ENCODE measurements around the gene NUBP2. TPM values are rescaled to one million over a fixed set of nuclear protein-coding genes. Genes with fewer than 3 reads are reported as not detected.

NUBP2 gene
- polyA plus RNA-seq = 39.4 TPM
- long read RNA-seq, donor 1, transcript NUBP2-201 (7 exons, 1,413 nt) = major isoform, 9 of 13 reads
- long read RNA-seq, donor 1, partial matches to known transcripts = 0 of 13 reads
- long read RNA-seq, donor 1, other reads (novel, unspliced or antisense) = 0 of 13 reads
- long read RNA-seq, donor 2, transcript NUBP2-201 (7 exons, 1,413 nt) = major isoform, 13 of 29 reads
- long read RNA-seq, donor 2, transcript NUBP2-215 (6 exons, 1,173 nt) = minor isoform, 11 of 29 reads
- long read RNA-seq, donor 2, partial matches to known transcripts = 0 of 29 reads
- long read RNA-seq, donor 2, other reads (novel, unspliced or antisense) = 0 of 29 reads
- long read RNA-seq, donor 3 = 0 reads
- long read RNA-seq, donor 4, partial matches to known transcripts = 0 of 1 reads
- long read RNA-seq, donor 4, other reads (novel, unspliced or antisense) = 0 of 1 reads
- long read RNA-seq, donor 5, transcript NUBP2-215 (6 exons, 1,173 nt) = minor isoform, 8 of 20 reads
- long read RNA-seq, donor 5, transcript NUBP2-201 (7 exons, 1,413 nt) = major isoform, 12 of 20 reads
- long read RNA-seq, donor 5, partial matches to known transcripts = 0 of 20 reads
- long read RNA-seq, donor 5, other reads (novel, unspliced or antisense) = 0 of 20 reads
- long read RNA-seq, donor 6, transcript NUBP2-201 (7 exons, 1,413 nt) = major isoform, 18 of 26 reads
- long read RNA-seq, donor 6, transcript NUBP2-215 (6 exons, 1,173 nt) = minor isoform, 7 of 26 reads
- long read RNA-seq, donor 6, partial matches to known transcripts = 0 of 26 reads
- long read RNA-seq, donor 6, other reads (novel, unspliced or antisense) = 0 of 26 reads
- long read RNA-seq, donor 7, transcript NUBP2-201 (7 exons, 1,413 nt) = minor isoform, 5 of 19 reads
- long read RNA-seq, donor 7, transcript NUBP2-215 (6 exons, 1,173 nt) = major isoform, 6 of 19 reads
- long read RNA-seq, donor 7, partial matches to known transcripts = 6 of 19 reads
- long read RNA-seq, donor 7, other reads (novel, unspliced or antisense) = 0 of 19 reads
- long read RNA-seq, donor 8, transcript NUBP2-215 (6 exons, 1,173 nt) = minor isoform, 8 of 49 reads
- long read RNA-seq, donor 8, transcript NUBP2-201 (7 exons, 1,413 nt) = major isoform, 21 of 49 reads
- long read RNA-seq, donor 8, partial matches to known transcripts = 17 of 49 reads
- long read RNA-seq, donor 8, other reads (novel, unspliced or antisense) = 0 of 49 reads
- long read RNA-seq, donor 9, transcript NUBP2-201 (7 exons, 1,413 nt) = major isoform, 13 of 24 reads
- long read RNA-seq, donor 9, transcript NUBP2-215 (6 exons, 1,173 nt) = minor isoform, 7 of 24 reads
- long read RNA-seq, donor 9, partial matches to known transcripts = 0 of 24 reads
- long read RNA-seq, donor 9, other reads (novel, unspliced or antisense) = 0 of 24 reads
- long read RNA-seq, donor 10, transcript NUBP2-215 (6 exons, 1,173 nt) = minor isoform, 5 of 19 reads
- long read RNA-seq, donor 10, transcript NUBP2-201 (7 exons, 1,413 nt) = major isoform, 11 of 19 reads
- long read RNA-seq, donor 10, partial matches to known transcripts = 0 of 19 reads
- long read RNA-seq, donor 10, other reads (novel, unspliced or antisense) = 0 of 19 reads
- long read RNA-seq, donor 11, transcript NUBP2-215 (6 exons, 1,173 nt) = minor isoform, 8 of 19 reads
- long read RNA-seq, donor 11, transcript NUBP2-201 (7 exons, 1,413 nt) = major isoform, 10 of 19 reads
- long read RNA-seq, donor 11, partial matches to known transcripts = 0 of 19 reads
- long read RNA-seq, donor 11, other reads (novel, unspliced or antisense) = 0 of 19 reads

- peak; percentile 100 for DNase-seq
- H3K9me3 ChIP-seq (ENCODE audit: control insufficient read depth, low read depth, low read length) = peaks cover 3% of the 10 kb centered on the region
- H3K27ac ChIP-seq (ENCODE audit: low read length) = peak within 1 kb of the TSS; percentile 65
- H3K4me3 ChIP-seq (ENCODE audit: low read length) = peak within 1 kb of the TSS; percentile 88
- H3K27me3 ChIP-seq (ENCODE audit: control insufficient read depth, insufficient read depth, low read length) = no peaks in the 10 kb centered on the region
- no CpG with 5 or more reads among the region's 102 CpGs for WGBS (ENCODE audit: insufficient coverage, low lambda C conversion rate)
- H3K36me3 ChIP-seq (ENCODE audit: control insufficient read depth, insufficient read depth, low read length) = peaks cover 44% of the 10 kb centered on the region
- peaks cover 32% of the 10 kb centered on the region for H3K4me1 ChIP-seq (ENCODE audit: control insufficient read depth, insufficient read depth, low read length)
Measured at GRCh38 chr16:1782408-1783264, at the start of gene NUBP2, which contains the start of gene SPSB3. Gene NUBP2, plus strand, starts transcription at chr16:1782960. Its CDS starts 61 bp downstream, at chr16:1783021. Gene SPSB3, minus strand, starts transcription at chr16:1782571. Its CDS starts 1,088 bp downstream, at chr16:1781483.

GRCh38 chr16:1734123-1734522 is 48.6 kb upstream of the NUBP2 start:
- H3K4me1 ChIP-seq (ENCODE audit: control insufficient read depth, insufficient read depth, low read length) = no peaks in the 10 kb centered on the region
- no CpG with 5 or more reads among the region's 22 CpGs for WGBS (ENCODE audit: insufficient coverage, low lambda C conversion rate)
- no peaks in the 10 kb centered on the region for H3K27me3 ChIP-seq (ENCODE audit: control insufficient read depth, insufficient read depth, low read length)
- no peak for DNase-seq
- peaks cover 12% of the 10 kb centered on the region for H3K9me3 ChIP-seq (ENCODE audit: control insufficient read depth, low read depth, low read length)
- H3K4me3 ChIP-seq (ENCODE audit: low read length) = no peak overlapping the region
- peaks cover 36% of the 10 kb centered on the region for H3K36me3 ChIP-seq (ENCODE audit: control insufficient read depth, insufficient read depth, low read length)
- no peak overlapping the region for H3K27ac ChIP-seq (ENCODE audit: low read length)

- Histone ChIP-seq H3K27me3 (ENCODE audit: control insufficient read depth, insufficient read depth, low read length) (no peaks in the 10 kb centered on the region), H3K36me3 (ENCODE audit: control insufficient read depth, insufficient read depth, low read length) (peaks cover 30% of the 10 kb centered on the region), H3K4me3 (ENCODE audit: low read length) (no peak overlapping the region), H3K27ac (ENCODE audit: low read length) (no peak overlapping the region), H3K4me1 (ENCODE audit: control insufficient read depth, insufficient read depth, low read length) (no peaks in the 10 kb centered on the region), H3K9me3 (ENCODE audit: control insufficient read depth, low read depth, low read length) (peaks cover 19% of the 10 kb centered on the region)
- no peak for DNase-seq
- no CpG with 5 or more reads among the region's 22 CpGs for WGBS (ENCODE audit: insufficient coverage, low lambda C conversion rate)
Measured at GRCh38 chr16:1734816-1735215, 47.9 kb upstream of the NUBP2 start.

GRCh38 chr16:1740234-1740633 is 42.5 kb upstream of the NUBP2 start:
- Histone ChIP-seq H3K27ac (ENCODE audit: low read length) (no peak overlapping the region), H3K9me3 (ENCODE audit: control insufficient read depth, low read depth, low read length) (peaks cover 16% of the 10 kb centered on the region), H3K4me3 (ENCODE audit: low read length) (no peak overlapping the region), H3K4me1 (ENCODE audit: control insufficient read depth, insufficient read depth, low read length) (no peaks in the 10 kb centered on the region), H3K36me3 (ENCODE audit: control insufficient read depth, insufficient read depth, low read length) (peaks cover 35% of the 10 kb centered on the region), H3K27me3 (ENCODE audit: control insufficient read depth, insufficient read depth, low read length) (no peaks in the 10 kb centered on the region)
- DNase-seq = no peak
- WGBS (ENCODE audit: insufficient coverage, low lambda C conversion rate) = no CpG with 5 or more reads among the region's 33 CpGs

- H3K9me3 ChIP-seq (ENCODE audit: control insufficient read depth, low read depth, low read length) = peaks cover 16% of the 10 kb centered on the region
- H3K4me1 ChIP-seq (ENCODE audit: control insufficient read depth, insufficient read depth, low read length) = no peaks in the 10 kb centered on the region
- no peak overlapping the region for H3K4me3 ChIP-seq (ENCODE audit: low read length)
- no peaks in the 10 kb centered on the region for H3K27me3 ChIP-seq (ENCODE audit: control insufficient read depth, insufficient read depth, low read length)
- H3K36me3 ChIP-seq (ENCODE audit: control insufficient read depth, insufficient read depth, low read length) = peaks cover 42% of the 10 kb centered on the region
- no CpG with 5 or more reads among the region's 30 CpGs for WGBS (ENCODE audit: insufficient coverage, low lambda C conversion rate)
- DNase-seq = no peak
- no peak overlapping the region for H3K27ac ChIP-seq (ENCODE audit: low read length)
Measured at GRCh38 chr16:1740781-1741490, 41.8 kb upstream of the NUBP2 start.

- Histone ChIP-seq H3K9me3 (ENCODE audit: control insufficient read depth, low read depth, low read length) (peaks cover 9% of the 10 kb centered on the region), H3K27ac (ENCODE audit: low read length) (no peak overlapping the region), H3K36me3 (ENCODE audit: control insufficient read depth, insufficient read depth, low read length) (peaks cover 47% of the 10 kb centered on the region), H3K4me3 (ENCODE audit: low read length) (no peak overlapping the region), H3K4me1 (ENCODE audit: control insufficient read depth, insufficient read depth, low read length) (no peaks in the 10 kb centered on the region), H3K27me3 (ENCODE audit: control insufficient read depth, insufficient read depth, low read length) (no peaks in the 10 kb centered on the region)
- DNase-seq = no peak
- no CpG with 5 or more reads among the region's 19 CpGs for WGBS (ENCODE audit: insufficient coverage, low lambda C conversion rate)
Measured at GRCh38 chr16:1741553-1742165, 41.1 kb upstream of the NUBP2 start.

- DNase-seq = no peak
- Histone ChIP-seq H3K27ac (ENCODE audit: low read length) (no peak overlapping the region), H3K9me3 (ENCODE audit: control insufficient read depth, low read depth, low read length) (peaks cover 8% of the 10 kb centered on the region), H3K36me3 (ENCODE audit: control insufficient read depth, insufficient read depth, low read length) (peaks cover 64% of the 10 kb centered on the region), H3K4me1 (ENCODE audit: control insufficient read depth, insufficient read depth, low read length) (no peaks in the 10 kb centered on the region), H3K27me3 (ENCODE audit: control insufficient read depth, insufficient read depth, low read length) (no peaks in the 10 kb centered on the region), H3K4me3 (ENCODE audit: low read length) (no peak overlapping the region)
- WGBS (ENCODE audit: insufficient coverage, low lambda C conversion rate) = no CpG with 5 or more reads among the region's 32 CpGs
Measured at GRCh38 chr16:1743376-1744337, 39.1 kb upstream of the NUBP2 start.
